Chondrocyte (in vitro differentiated cells): Measurements from ENCODE around the gene SLC34A2. TPM values are rescaled to one million over a fixed set of nuclear protein-coding genes. Genes with fewer than 3 reads are reported as not detected.

Experiments
- DNase-seq: peaks from one replicate; pipeline ENCODE4 v3.0.0; 2021; ENCODE audit warnings: mixed read lengths, low spot score
- H3K27ac Mint-ChIP-seq: one replicate; pipeline ENCODE4 v1.8.0; 2021; ENCODE audit warnings: mild to moderate bottlenecking, moderate library complexity, mixed read lengths; ENCODE audit not compliant: unreplicated experiment
- H3K27me3 Mint-ChIP-seq: 2 replicates; pipeline ENCODE4 v1.8.0; 2021; ENCODE audit warnings: low read depth, mixed read lengths
- H3K36me3 Mint-ChIP-seq: 2 replicates; pipeline ENCODE4 v1.8.0; 2021; ENCODE audit warnings: low read depth, mixed read lengths
- H3K4me1 Mint-ChIP-seq: 2 replicates; pipeline ENCODE4 v1.8.0; 2021; ENCODE audit warnings: low read depth, mild to moderate bottlenecking, mixed read lengths
- H3K4me3 Mint-ChIP-seq: one replicate; pipeline ENCODE4 v1.8.0; 2021; ENCODE audit warnings: mild to moderate bottlenecking, moderate library complexity, mixed read lengths; ENCODE audit not compliant: unreplicated experiment
- H3K9me3 Mint-ChIP-seq: 2 replicates; pipeline ENCODE4 v1.8.0; 2021; ENCODE audit warnings: low read depth, mixed read lengths
- CTCF ChIP-seq: fragments of 200-600 bp; sonication (generic); IDR thresholded peaks from 2 replicates; pipeline ENCODE4 v1.5.0; 2021; ENCODE audit warnings: antibody characterized with exemption, mild to moderate bottlenecking, moderate library complexity
- total RNA-seq: library from RNA; stranded (reverse); gene quantifications from 3 replicates; pipeline ENCODE4 v1.2.1, GENCODE V29; 2021

SLC34A2 gene
- total RNA-seq, 1 donor from 2014 or later: not detected

DNA sequence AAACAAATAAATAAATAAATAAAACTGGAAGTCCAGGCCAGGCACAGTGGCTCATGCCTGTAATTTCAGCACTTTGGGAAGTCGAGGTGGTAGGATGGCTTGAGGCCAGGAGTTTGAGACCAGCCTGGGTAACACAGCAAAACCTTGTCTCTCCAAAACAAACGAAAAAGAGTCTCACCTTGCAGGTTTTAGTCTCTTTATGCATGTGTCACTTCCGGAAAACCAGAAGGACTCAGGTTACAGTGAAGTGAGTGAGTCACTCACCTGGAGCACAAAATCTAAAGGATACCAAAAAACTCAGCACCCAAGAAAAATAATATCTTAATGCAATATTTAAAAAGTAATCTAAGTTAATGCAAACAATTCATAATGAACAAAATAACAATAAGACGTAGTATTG, 20.1 kb upstream of the SLC34A2 start:
- Mint-ChIP-seq H3K9me3 (no peaks in the 10 kb centered on the region), H3K4me3 (no peak overlapping the region), H3K27me3 (peaks cover 3% of the 10 kb centered on the region), H3K36me3 (no peaks in the 10 kb centered on the region), H3K27ac (no peak overlapping the region), H3K4me1 (no peaks in the 10 kb centered on the region)
- no peak for TF ChIP-seq CTCF
- DNase-seq: no peak

DNA sequence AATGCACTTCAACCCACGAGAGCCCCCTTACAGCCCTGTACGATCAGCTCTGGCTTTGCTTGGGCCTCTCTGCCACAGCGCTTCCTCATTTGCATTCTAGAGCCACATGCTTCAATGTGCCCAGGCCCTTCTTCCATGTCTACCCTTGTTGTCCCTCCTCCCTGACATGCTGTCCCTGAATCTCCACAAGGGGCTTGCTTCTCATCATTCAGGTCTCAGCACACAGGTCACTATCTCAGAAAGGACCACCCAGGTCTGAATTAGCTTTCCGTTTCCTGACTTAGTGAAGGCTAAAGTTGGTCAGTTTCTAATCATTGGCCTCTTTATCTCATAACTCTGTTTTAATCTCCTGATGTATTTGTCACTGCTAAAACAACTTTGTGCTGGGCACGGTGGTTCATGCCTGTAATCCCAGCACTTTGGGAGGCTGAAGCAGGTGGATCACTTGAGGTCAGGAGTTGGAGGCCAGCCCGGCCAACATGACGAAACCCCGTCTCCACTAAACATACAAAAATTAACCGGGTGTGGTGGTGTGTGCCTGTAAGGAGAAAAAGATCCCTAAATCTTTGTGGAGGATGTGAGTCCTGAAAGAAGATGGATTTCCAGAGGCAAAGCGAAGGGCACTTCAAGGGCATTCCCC, 17.9 kb upstream of the SLC34A2 start:
- Mint-ChIP-seq H3K4me3 (no peak overlapping the region), H3K27ac (no peak overlapping the region), H3K4me1 (no peaks in the 10 kb centered on the region), H3K27me3 (peaks cover 3% of the 10 kb centered on the region), H3K36me3 (no peaks in the 10 kb centered on the region), H3K9me3 (no peaks in the 10 kb centered on the region)
- no peak for DNase-seq
- TF ChIP-seq CTCF: no peak

- TF ChIP-seq CTCF: no peak
- H3K4me3 Mint-ChIP-seq: no peak overlapping the region
- no peaks in the 10 kb centered on the region for H3K9me3 Mint-ChIP-seq
- no peak overlapping the region for H3K27ac Mint-ChIP-seq
- H3K27me3 Mint-ChIP-seq: peaks cover 3% of the 10 kb centered on the region
- DNase-seq: no peak
- H3K4me1 Mint-ChIP-seq: no peaks in the 10 kb centered on the region
- H3K36me3 Mint-ChIP-seq: no peaks in the 10 kb centered on the region
Observed at GRCh38 chr4:25638221-25638601, 17.4 kb upstream of the SLC34A2 start.

- no peak for TF ChIP-seq CTCF
- Mint-ChIP-seq H3K27me3 (peaks cover 3% of the 10 kb centered on the region), H3K4me3 (no peak overlapping the region), H3K36me3 (no peaks in the 10 kb centered on the region), H3K4me1 (no peaks in the 10 kb centered on the region), H3K9me3 (no peaks in the 10 kb centered on the region), H3K27ac (no peak overlapping the region)
- DNase-seq: no peak
Observed at GRCh38 chr4:25638806-25639205, 16.8 kb upstream of the SLC34A2 start.

- H3K36me3 Mint-ChIP-seq: no peaks in the 10 kb centered on the region
- H3K27me3 Mint-ChIP-seq: peaks cover 12% of the 10 kb centered on the region
- no peak overlapping the region for H3K27ac Mint-ChIP-seq
- no peaks in the 10 kb centered on the region for H3K9me3 Mint-ChIP-seq
- H3K4me1 Mint-ChIP-seq: peaks cover 19% of the 10 kb centered on the region
- no peak for TF ChIP-seq CTCF
- H3K4me3 Mint-ChIP-seq: no peak overlapping the region
- DNase-seq: no peak
Observed at GRCh38 chr4:25650311-25650710, 5.3 kb upstream of the SLC34A2 start.
